ENCODE data around the gene PSMD9.

DNA sequence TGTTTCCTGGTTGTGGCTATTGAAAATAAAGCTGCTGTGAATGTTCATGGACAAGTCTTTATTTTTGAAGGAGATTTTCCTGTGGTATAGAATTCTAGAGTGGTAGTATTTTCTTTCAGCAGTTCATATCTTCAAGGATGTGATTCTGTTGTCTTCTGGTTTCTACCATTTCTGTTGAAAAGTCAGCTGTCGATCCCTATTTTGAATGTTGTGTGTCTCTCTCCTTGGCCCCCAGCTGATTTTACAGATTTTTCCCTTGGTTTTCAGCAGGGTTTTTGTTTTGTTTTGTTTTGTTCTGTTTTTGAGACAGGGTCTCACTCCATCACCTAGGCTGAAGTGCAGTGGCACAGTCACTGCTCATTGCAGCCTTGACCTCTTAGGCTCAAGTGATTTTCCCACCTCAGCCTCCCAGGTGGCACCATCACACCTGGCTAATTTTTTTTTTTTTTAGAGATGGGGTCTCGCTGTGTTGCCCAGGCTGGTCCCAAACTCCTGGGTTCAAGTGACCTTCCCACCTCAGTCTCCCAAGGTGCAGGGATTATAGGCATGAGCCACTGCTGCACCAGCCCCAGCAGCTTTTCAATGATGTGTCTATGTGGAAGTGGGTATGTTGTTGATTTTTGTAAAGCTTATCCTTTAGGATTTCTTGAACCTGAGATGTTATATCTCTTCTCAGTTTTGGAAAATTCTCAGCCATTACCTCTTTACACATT is 57.9 kb downstream of the PSMD9 start:
- TF ChIP-seq, protein P1, sequence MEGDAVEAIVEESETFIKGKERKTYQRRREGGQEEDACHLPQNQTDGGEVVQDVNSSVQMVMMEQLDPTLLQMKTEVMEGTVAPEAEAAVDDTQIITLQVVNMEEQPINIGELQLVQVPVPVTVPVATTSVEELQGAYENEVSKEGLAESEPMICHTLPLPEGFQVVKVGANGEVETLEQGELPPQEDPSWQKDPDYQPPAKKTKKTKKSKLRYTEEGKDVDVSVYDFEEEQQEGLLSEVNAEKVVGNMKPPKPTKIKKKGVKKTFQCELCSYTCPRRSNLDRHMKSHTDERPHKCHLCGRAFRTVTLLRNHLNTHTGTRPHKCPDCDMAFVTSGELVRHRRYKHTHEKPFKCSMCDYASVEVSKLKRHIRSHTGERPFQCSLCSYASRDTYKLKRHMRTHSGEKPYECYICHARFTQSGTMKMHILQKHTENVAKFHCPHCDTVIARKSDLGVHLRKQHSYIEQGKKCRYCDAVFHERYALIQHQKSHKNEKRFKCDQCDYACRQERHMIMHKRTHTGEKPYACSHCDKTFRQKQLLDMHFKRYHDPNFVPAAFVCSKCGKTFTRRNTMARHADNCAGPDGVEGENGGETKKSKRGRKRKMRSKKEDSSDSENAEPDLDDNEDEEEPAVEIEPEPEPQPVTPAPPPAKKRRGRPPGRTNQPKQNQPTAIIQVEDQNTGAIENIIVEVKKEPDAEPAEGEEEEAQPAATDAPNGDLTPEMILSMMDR (IDR thresholded peaks at IDR 0.05), result no peak
- no peak for TF ChIP-seq POLR2A (IDR thresholded peaks at IDR 0.05)

Measured in vagina (tissue), 2 donors.